ENCODE measurements around the gene LUC7L3.

The LUC7L3 gene

DNA sequence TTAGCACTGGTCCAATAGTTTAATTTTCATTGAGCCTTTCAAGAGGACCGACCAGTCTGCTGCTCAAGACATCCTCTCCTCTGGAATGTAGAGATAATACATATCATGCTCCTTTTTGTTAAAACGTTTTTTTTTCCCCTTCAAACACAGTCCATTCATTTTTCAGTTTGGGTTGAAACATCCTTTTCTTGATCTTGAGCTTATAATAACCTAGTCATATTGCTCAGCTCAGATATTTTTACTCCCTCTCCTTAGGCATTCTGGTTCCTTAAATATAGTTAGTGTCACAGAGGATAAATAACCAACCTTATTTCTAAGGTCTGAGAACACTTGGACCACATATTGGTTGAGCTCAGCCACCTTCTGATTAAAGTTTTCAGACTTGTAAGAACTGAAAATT is 35.1 kb downstream of the LUC7L3 start:
- DNase-seq (ENCODE audit: low read depth in 2 of 2), result no peak

DNA sequence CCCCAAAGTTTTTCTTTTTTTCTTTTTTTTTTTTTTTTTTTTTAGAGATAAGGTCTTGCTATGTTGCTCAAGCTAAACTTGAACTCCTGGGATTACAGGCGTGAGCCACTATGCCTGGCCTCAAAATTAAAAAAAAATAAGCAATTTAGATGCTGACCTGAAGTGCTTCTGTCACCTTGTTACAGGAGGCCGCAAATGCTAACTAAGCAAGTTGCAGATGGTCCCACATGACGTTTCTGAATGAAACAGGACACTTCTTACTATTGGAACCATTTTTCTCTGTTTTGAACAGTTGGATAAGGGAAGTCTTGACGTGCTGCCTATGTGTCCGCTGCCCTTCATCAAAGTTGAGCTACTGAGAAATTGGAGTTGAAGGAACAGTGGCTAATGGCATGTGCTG is 39.1 kb downstream of the LUC7L3 start:
- DNase-seq (ENCODE audit: low read depth in 2 of 2), result no peak

DNA sequence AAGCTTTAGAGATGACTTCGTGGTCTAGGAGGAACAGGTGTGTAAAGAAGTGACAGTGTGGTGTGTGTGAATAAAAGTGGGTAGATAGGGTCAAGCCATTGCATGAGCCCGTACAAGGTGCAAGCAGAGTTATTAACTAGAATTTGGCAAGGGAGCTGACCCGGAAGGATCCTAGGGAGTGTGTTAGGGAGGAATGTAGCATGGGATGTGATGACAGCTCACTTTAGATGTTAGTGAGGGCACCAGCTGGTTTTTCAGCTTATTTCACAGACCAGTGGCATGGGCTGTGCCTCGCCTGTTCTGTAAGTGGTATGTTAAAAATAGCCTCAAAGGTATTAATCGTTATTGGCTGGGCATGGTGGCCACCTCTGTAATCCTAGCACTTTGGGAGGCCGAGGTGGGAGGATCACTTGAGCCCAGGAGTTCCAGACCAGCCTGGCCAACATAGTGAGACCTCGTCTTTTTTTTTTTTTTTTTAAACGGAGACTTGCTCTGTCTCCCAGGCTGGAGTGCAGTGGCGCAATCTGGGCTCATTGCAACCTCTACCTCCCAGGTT is 39.7 kb downstream of the LUC7L3 start:
- DNase-seq (ENCODE audit: low read depth in 2 of 2), result no peak

DNA sequence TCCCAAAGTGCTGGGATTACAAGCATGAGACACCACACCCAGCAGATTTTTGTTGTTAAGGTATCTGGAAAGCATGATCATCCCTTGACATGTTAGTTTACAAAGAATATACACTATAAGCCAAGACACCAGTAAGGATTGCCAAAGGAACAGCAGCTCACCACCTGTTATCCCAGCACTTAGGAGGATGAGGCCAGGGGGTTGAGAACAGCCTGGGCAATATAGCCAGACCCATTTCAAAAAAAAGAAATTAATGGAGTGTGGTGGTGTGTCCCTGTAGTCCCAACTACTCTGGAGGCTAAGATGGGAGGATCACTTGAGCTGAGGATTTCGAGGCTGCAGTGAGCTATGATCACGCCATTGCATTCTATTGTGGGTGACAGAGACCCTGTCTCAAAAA is 42.8 kb downstream of the LUC7L3 start:
- DNase-seq (ENCODE audit: low read depth in 2 of 2), result no peak

DNA sequence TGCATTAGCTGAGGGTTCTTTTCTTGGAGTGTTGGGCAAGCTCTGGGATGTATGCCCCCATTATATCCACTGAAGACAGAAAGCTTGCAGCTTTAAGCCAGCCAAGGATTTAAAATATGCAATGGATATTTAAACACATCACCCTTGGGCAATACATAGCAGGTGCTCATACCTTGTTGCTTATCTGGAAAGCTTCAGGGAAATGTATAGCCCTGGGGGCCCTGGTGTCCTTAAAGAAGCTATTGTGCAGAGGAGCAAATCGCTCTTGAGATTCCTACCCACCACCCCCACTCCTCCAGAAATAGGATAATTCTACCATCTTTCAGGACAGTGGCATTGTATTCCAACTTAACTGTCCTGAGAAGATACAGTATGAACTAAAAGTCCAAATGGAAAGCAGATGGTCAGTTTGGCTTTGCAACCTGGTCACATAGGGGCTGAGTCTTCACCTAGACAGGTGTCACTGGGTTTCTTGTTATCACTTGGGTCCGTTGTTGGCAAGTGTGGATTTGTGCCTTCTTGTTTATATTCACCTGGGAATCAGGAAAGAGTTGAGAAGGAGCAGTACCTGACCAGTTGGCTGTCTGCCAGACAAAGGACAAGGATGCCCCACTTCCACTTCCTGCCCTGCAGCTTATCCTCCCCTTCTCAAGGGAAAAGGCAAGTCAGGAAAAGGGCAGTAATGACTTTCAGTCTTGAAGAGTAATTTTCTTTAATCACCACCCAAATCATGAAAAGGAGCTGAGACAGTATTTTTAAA is 44.5 kb downstream of the LUC7L3 start:
- no peak for DNase-seq (ENCODE audit: low read depth in 2 of 2)

DNA sequence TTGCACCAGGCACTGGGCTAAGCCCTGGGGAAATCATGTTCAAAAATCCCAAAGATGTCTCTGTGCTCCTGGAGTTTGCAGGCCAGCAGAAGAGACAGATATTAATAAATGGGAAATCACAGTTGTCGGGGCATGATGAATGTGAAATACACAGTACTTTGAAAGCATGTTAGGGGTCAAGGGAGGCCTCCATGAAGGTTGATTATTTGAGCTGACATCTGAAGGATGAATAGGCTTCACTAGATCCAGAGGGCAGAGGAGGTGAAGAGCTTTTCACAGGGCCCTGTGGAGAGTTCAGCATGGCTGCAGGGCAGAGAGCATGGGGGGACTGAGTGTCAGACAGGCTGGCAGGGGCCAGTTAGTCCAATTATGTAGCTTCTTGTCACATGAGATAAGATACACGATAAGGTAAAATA is 45.3 kb downstream of the LUC7L3 start:
- no peak for DNase-seq (ENCODE audit: low read depth in 2 of 2)

DNA sequence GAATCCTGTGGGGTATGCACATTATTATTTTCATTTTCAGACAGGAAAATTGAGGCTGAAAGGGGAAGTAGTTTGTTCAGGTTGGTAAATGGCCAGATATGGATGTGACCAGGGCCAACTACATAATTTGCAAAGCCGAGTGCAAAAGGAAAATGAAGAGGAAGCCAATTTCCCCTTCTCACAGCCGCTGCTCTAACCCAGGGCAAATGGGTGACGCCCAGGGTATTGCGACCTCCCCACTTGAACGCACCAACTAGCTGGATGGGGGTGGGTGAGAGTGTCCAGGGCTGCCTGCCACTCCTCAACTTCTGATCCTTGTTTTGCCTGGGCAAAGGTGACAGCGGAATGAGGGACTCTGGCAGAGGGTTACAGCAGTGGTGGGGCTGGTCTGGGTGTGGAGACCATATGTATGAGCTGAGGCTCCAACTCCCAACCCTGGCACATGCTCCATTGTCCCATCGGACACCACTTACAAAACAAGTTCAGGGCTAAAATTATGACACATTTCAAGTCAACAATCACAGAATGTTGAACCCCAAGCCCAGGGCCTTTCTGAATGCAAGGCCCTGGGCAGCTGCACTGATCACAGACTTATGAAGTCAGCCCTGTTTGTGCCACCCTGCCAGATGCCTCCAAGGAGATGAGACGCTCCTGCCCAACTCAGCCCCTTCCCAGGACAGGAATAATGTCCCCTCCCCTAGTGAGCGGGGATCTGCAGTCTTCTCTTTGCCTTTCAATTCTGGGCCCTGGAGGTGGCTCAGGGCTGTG is 46.2 kb downstream of the LUC7L3 start:
- DNase-seq (ENCODE audit: low read depth in 2 of 2), result no peak

DNA sequence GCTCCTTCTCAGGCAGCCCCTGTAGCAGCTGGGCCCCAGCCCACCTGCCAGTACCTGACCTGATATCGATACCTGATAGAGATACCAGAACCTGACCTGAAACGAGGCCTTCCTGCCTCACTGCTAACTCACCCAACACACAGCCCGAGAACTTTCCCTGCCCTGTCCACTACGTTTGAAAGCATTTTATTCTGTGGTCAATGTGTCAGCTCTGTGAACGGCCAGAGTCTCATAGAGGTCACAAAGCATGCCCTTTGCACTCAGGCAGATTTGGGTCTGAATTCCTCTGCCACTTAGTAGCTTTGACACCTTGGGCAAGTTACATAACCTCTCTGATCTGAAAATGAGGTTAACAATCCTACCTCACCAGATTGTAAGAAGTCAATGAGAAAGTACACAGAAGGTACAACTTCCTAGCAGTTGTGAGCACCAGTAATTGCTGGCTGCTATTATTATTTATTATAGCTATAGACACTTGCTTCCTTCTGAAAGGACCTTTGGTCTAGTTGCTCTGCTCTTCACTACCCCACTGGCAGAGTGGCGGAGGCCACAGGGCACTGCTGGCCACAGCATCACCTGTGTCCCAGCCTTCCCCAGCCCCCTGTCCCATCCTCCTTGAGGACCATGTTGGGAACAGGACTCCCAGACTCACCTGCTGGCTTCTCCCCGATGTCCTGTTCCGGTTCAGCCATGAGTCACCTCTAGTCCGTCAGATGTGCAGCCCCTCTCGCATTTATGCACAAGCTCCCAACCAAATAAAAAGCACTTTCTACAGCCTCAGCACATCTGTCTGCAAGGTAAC is 47.0 kb downstream of the LUC7L3 start:
- DNase-seq (ENCODE audit: low read depth in 2 of 2), result no peak

DNA sequence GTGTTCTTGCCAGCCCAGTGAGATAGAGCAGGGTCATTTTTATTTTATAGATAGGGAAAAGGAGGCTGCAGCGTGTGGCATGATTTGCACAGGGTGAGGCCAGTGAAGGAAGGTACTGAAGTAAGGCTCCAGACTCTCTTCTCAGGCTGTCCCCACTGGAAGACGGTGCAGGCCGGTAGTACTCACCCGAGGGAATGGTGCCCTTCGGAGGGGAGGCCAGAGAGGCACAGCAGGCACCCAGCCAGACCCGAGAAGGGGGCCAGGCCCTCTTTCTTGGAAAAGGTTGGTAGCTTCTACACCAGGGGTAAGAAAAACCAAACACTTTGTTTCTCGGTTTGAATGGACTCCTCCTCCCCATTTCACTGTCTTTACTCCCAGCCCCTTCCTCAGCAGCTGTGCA is 47.6 kb downstream of the LUC7L3 start:
- DNase-seq (ENCODE audit: low read depth in 2 of 2), result no peak

DNA sequence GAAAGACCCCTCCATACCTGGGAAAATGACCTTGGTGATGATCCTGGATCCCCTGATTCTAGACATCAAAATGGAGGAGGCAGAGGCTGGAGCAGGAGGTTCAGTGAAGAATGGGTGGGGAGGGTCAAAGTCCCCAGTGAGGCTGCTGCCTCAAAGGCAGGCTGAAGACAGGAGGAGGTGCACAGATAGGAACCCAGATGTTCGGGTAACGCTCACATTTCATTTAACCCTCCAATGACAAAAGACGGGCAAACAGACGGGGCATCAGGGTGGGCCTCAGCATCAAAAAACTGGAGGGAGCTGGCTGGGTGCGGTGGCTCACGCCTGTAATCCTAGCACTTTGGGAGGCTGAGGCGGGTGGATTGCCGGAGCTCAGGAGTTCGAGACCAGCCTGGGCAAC is 48.0 kb downstream of the LUC7L3 start, which contains the start of gene ANKRD40CL:
Gene ANKRD40CL (minus strand): TSS at position 73 of the 400 bp plus-strand sequence. CDS start 605 bp downstream, outside the sequence.
- no peak for DNase-seq (ENCODE audit: low read depth in 2 of 2)

DNA sequence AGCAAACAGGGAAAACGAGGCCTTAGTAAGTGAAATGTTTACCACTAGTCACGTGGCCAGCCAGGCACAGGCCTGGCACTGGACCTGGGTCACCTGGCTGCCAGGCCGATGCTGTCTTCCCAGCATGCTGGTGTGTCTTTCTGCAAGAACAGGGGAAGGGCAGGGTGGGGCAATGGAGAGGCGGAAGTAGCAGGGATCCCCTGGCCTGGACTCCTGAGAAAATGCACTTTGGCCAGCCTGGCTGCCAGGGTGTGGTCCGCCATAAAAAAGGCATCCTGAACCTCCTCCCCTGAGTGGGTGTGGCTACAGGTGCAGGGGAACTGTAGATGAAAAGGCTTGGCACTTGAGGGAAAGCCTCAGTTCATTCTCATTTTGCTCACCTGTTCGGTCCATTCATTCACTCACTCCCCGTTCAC is 49.0 kb downstream of the LUC7L3 start:
- DNase-seq (ENCODE audit: low read depth in 2 of 2), result no peak

DNA sequence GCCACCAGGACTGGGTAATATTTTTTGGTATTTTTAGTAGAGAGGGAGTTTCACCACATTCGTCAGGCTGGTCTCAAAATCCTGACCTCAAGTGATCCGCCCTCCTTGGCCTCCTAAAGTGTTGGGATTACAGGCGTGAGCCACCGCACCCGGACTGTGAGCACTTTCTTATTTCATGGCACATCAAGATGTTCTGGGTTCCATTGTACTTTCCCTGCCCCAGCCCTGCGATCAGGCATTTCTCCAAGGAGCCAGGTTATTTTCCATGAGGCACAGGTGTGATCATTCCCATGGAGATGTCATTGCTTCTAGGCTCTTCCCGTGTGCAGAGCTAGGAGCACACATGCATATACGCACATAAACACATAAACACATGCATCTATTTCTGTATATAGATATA is 50.5 kb downstream of the LUC7L3 start:
- DNase-seq (ENCODE audit: low read depth in 2 of 2), result no peak

DNA sequence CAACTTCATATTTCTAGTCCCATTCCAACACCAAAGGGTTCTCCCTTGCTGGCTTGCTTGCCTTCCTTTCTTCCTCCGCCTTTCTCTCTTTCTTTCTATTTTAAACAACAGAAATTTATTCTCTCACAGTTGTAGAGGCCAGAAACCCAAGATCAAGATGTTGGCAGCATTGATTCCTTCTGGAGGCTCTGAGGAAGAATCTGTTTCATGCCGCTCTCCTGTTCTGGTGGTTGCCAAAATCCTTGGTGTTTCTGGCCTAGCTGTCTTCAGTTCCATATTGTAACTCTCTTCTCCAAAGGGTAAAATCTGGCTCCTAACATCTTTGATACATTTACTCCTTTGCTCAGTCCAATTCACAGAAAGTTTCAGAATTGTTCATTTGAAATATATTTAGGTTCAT is 50.9 kb downstream of the LUC7L3 start:
- no peak for DNase-seq (ENCODE audit: low read depth in 2 of 2)

DNA sequence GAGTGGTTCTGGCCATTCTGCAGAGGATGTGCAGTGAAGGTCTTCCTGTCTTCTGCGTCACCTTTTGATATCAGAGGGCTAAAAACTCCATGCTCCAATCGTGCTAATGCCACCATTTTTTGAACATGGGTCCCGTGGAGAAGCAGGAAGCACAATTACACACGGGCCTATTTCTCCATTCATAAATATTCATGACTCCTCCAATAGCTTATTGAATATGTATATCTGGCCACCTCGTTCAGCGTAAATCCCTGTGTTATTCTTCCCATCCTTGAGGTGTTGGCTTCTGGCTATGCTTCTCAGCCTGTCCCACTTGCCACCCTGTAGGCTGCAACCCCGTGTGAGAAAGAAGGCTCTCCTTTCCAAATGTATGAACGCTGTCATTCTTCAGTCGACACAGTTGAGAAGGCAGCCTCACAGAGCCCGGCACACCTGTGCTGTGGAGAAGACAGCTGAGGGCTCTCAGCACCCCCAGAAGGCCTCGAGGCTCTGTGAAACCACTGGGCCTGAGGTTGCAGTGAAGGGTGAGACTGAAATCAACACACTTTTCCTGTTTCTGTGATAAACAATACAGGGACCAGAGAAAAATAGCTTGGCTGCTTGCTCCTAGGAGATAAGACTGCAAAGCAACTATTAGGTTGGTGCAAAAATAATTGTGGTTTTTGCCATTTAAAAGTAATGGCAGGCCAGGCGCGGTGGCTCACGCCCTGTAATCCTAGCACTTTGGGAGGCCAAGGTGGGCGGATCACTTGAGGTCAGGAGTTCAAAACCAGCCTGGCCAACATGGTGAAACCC is 52.8 kb downstream of the LUC7L3 start:
- no peak for DNase-seq (ENCODE audit: low read depth in 2 of 2)

DNA sequence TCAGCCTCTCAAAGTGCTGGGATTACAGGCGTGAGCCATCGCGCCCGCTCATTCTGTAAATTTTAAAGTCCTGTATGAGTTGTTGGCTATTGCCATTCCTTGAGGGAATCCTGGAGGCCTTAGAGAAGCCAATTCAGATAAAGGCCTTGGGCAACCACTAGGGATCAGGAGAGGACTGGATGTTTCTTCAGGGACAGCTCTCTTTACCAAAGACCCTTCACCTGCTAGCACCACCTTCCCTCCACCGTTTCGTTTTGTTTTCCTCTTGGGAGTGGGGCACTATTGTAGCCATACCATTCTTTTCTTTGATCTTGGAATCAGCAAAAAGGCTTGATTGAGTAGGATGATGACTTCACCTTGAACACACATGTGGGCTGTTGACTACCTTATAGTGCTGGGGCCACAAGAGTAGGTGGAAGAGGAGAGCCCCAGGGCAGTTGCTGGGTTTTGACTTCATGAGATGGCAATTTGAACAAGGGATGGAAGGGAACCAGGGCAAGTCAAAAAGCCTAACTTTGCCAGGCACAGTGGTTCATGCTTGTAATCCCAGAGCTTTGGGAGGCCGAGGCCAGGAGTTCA is 54.9 kb downstream of the LUC7L3 start:
- DNase-seq (ENCODE audit: low read depth in 2 of 2), result no peak

DNA sequence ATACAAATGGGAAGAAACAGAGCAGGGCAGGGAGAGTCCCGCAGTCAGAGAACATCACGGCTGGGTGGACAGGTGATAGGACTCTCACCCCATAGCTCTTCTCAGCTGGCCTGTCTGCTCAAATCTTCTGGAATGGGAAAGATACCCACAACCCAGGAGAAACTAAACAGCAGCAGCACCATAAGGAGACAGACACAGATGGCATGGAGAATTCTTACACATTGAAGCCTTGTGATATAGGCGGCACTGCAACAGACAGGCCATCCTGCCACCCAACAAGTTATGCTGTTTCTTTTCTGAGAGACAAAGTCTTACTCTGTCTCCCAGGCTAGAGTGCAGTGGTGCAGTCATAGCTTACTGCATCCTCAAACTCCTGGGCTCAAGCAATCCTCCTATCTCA is 56.5 kb downstream of the LUC7L3 start:
- no peak for DNase-seq (ENCODE audit: low read depth in 2 of 2)

DNA sequence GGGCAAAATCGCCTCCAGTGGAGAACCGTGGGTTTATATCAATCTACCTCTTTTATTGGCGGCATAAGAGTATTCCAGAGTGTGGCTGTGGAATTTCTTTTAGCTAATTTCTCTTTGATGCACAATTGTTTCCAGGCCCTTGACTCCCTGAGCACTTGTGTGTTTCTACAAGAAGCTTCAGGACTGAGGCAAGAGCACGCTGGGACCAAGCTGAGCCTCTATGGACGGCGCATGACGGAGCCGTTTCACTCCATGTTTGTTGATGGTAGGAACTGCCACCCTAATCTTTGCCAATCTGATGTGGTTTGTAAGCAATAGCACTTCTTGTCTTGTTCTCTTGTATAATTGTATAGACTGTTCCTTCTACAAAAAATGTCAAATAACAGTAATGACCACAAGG is 59.1 kb downstream of the LUC7L3 start:
- no peak for DNase-seq (ENCODE audit: low read depth in 2 of 2)

DNA sequence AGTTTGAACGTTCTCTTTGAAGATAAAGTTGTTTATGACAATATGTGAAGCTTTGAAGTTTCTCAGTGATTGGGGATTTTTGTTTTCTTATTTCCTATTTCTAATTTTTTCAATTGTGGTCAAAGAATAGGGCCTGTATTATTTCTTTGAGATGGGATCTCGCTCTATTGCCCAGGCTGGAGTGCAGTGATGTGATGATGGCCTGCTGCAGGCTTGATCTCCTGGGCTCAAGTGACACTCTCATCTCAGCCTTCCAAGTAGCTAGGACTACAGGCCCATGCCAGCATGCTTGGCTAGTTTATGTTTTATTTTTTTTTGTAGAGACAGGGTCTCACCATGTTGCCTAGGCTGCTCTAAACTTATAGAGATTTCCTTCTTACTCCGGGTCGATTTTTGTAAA is 59.6 kb downstream of the LUC7L3 start:
- no peak for DNase-seq (ENCODE audit: low read depth in 2 of 2)

DNA sequence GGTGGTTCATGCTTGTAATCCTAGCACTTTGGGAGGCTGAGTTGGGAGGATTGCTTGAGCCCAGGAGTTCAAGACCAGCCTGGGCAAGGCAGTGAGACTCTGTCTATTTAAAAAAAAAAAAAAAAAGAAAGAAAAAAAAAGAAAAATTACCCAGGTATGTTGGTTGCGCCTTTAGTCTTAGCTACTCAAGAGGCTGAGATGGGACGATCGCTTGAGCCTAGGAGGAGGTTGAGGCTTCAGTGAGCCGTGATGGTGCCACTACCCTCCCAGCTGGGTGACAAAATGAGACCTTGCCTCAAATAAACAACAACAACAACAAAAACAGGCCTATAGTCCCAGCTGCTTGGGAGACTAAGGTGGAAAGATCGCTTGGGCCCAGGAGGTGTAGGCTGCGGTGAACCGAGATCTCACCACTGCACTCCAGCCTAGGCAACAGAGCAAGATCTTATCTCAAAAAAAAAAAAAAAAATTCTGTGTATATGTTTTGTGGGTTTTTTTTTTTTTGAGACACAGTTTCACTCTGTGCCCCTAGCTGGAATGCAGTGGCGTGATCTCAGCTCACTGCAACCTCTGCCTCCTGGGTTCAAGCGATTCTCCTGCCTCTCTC is 60.4 kb downstream of the LUC7L3 start:
- DNase-seq (ENCODE audit: low read depth in 2 of 2), result no peak

DNA sequence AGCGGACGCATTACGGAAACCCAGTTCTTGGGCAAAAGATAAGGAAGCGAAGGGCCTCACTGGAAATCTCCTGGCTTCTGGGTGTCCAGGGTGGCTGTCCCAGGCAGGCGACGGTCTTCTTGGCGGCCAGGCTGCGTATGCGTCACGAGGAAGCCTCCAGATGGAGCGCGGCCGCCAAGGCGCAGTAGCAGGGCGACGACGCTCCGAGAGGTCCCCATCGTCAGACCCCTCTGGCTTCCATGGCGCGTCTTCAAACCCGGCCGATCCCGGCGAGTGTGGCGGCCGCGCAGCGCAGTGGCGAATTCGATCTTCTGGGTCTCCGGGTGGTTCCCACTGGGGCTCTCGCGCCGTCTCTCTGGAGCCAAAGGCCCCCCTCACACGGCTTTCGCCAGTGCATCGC is 61.8 kb downstream of the LUC7L3 start:
- DNase-seq (ENCODE audit: low read depth in 2 of 2), result no peak

All from activated CD8-positive, alpha-beta memory T cell treated with anti-CD3 and anti-CD28 coated beads for 4 hours (primary cell).